ENCODE measurements around the gene PRPSAP2.

DNA sequence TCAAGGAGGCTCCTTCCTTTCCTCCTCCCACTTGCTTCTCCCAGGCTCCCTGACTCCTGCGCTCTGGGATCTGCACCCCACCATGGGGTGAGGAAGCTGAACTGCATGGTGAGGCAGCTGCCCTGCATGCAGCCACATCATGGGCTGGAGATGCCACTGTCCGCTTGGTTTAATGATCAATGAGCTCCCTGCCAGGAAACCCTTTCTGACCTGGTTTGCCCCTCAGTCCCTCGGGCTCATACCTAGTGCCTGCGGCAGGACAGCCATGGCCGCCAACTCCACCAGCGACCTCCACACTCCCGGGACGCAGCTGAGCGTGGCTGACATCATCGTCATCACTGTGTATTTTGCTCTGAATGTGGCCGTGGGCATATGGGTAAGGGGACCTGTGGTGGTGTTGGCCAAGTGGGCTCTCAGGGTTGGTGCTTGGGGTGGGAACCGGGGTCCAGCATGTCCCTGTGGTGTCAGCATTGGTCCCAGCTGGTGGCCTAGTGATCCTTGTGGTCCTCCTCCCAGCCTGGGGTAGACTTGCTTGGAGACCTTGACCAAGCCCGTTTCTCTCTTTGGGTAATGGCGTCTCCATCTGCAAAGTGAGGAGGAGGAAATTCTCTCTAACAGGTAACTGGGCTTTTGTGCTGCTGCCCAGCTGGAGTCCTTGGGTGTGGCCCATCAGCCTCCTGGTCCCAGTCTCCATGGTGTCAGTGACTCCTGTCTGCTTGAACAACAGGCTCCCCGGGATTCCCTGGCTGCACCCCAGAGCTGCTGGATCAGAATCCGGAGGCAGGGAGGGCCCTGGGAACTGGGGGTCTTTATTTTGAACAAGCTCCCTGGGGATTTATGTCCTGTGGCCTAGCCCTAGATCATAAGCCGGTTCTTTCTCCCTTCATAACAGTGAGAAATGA is 94.3 kb downstream of the PRPSAP2 start, which contains the start of gene SLC5A10:
- peak in 1 of 2 donors; percentile 27 for TF ChIP-seq CTCF (conservative IDR thresholded peaks at IDR 0.05 in 1 of 2, IDR thresholded peaks at IDR 0.05 in 1 of 2; ENCODE audit: extremely low read depth in 1 of 2, insufficient read depth in 1 of 2, low read depth in 1 of 2, low read length in 2 of 2)
- TF ChIP-seq EZH2 (IDR thresholded peaks at IDR 0.05; ENCODE audit: borderline replicate concordance, low read length): no peak
